Measurements from ENCODE around the gene SRGN.

Gene SRGN

GRCh38 chr10:69090685-69091084, 2.8 kb downstream of the SRGN start:
- peak; percentile 17 for DNase-seq (ENCODE audit: low spot score)

- DNase-seq (ENCODE audit: low spot score): no peak
Measured at GRCh38 chr10:69091143-69091651, 3.3 kb downstream of the SRGN start.

- peak; percentile 89 for DNase-seq (ENCODE audit: low spot score)
Measured at GRCh38 chr10:69092959-69093850, 5.3 kb downstream of the SRGN start.

- peak; percentile 17 for DNase-seq (ENCODE audit: low spot score)
Measured at GRCh38 chr10:69093933-69094332, 6.0 kb downstream of the SRGN start.

- no peak for DNase-seq (ENCODE audit: low spot score)
Measured at GRCh38 chr10:69096045-69096444, 8.1 kb downstream of the SRGN start.

GRCh38 chr10:69097729-69098128, 9.8 kb downstream of the SRGN start:
- no peak for DNase-seq (ENCODE audit: low spot score)

- no peak for DNase-seq (ENCODE audit: low spot score)
Measured at GRCh38 chr10:69100136-69100872, 12.4 kb downstream of the SRGN start.

GRCh38 chr10:69101451-69102095, 13.7 kb downstream of the SRGN start:
- no peak for DNase-seq (ENCODE audit: low spot score)

GRCh38 chr10:69102440-69102839, 14.5 kb downstream of the SRGN start:
- no peak for DNase-seq (ENCODE audit: low spot score)

- DNase-seq (ENCODE audit: low spot score): no peak
Measured at GRCh38 chr10:69103784-69104183, 15.9 kb downstream of the SRGN start.

- no peak for DNase-seq (ENCODE audit: low spot score)
Measured at GRCh38 chr10:69104994-69105790, 17.3 kb downstream of the SRGN start.

- DNase-seq (ENCODE audit: low spot score): no peak
Measured at GRCh38 chr10:69107176-69107490, 19.2 kb downstream of the SRGN start.

- DNase-seq (ENCODE audit: low spot score): no peak
Measured at GRCh38 chr10:69107699-69108098, 19.8 kb downstream of the SRGN start.

- DNase-seq (ENCODE audit: low spot score): no peak
Measured at GRCh38 chr10:69119896-69120295, 32.0 kb downstream of the SRGN start.

- no peak for DNase-seq (ENCODE audit: low spot score)
Measured at GRCh38 chr10:69123306-69123746, 35.4 kb downstream of the SRGN start.

GRCh38 chr10:69123747-69124562, 36.1 kb downstream of the SRGN start, which contains the start of gene VPS26A:
Gene VPS26A (plus strand): TSS chr10:69124178. CDS start chr10:69124278, 100 bp downstream.
- peak; percentile 99 for DNase-seq (ENCODE audit: low spot score)

GRCh38 chr10:69124563-69125268, 36.8 kb downstream of the SRGN start:
- DNase-seq (ENCODE audit: low spot score): peak; percentile 71

GRCh38 chr10:69125554-69125953, 37.7 kb downstream of the SRGN start:
- DNase-seq (ENCODE audit: low spot score): peak; percentile 60

GRCh38 chr10:69130251-69130650, 42.3 kb downstream of the SRGN start:
- DNase-seq (ENCODE audit: low spot score): no peak

GRCh38 chr10:69139961-69140360, 52.1 kb downstream of the SRGN start:
- no peak for DNase-seq (ENCODE audit: low spot score)

Measured in hematopoietic multipotent progenitor cell treated with erythropoietin and hydrocortisone succinate and interleukin-3 and kit ligand, for 17 days (in vitro differentiated cells).